ENCODE data around the gene MAN1A2. TPM values are rescaled to one million over a fixed set of nuclear protein-coding genes. Genes with fewer than 3 reads are reported as not detected.
A peak's percentile ranks its signal among the peaks of the same experiment; 100 is the strongest.

MAN1A2 gene
- 10 to 100 TPM; 23.3 to 77.6 (median 57.0) TPM for total RNA-seq

DNA sequence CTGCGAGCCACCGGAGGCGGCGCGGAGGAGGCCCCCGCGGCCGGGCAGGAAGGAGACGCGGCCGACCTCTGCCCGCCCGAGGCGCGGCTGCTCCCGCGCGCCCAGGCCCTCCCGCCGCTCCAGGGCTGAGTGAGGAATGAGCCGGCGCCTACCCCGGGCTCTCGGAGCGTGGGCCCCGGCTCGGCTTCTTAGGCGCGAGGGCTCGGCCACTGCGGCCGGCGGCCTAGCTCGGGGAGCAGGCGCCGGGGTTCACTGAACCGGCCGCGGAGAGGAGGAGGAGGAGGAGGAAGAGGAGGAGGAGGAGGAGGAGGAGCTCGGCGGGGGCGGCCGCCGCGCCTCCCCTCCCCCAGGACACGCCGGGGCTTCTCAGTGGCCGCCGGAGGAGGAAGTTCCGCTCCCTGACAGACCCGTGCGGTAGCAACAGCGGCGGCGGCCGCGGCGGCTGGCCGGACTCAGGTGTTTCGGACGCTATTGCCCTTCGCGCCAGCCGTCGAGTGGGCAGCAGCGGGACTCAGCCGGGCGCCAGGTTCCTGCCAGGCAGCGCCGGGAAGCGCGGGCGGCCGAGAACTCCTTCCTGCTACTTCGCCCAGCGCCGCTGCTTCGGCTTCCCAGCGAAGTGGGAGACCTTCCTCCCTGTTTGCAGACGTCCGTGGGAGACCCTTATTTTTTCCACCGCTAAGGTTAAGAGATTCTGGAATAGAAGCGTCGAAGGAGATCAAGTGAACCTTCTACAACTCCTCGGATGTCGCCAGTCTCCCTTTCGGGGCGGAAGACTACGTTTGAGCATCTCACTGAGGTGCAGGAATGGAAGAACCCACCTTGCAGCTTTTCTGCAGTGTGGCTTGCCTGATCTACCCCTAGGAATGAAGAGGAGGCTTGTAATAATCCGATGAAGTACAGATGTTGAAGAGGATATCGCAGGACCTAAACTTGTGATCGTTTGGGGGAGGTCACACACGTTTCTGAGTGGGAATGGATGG lies at the start of gene MAN1A2:
Gene MAN1A2, plus strand, starts transcription at position 404 of the 980 bp plus-strand sequence. CDS start 735 bp downstream, outside the sequence.
- intact Hi-C loops (cut with DNase I; ENCODE audit: low total_unique reads), result no loop called here
- no peaks in the 10 kb centered on the region for H3K36me3 ChIP-seq
- H3K4me3 ChIP-seq, result peak within 1 kb of the TSS; percentile 62 to 82
- H3K4me1 ChIP-seq, result peaks cover 0 to 7% of the 10 kb centered on the region in 2 donors
- DNase-seq, result peak; percentile 85 to 86
- H3K27ac ChIP-seq, result peak within 1 kb of the TSS; percentile 98 to 100
- H3K27me3 ChIP-seq, result no peaks in the 10 kb centered on the region
- no peaks in the 10 kb centered on the region for H3K9me3 ChIP-seq
- TF ChIP-seq POLR2A (IDR thresholded peaks at IDR 0.05), result peak; percentile 58 to 81
- TF ChIP-seq, protein P1, sequence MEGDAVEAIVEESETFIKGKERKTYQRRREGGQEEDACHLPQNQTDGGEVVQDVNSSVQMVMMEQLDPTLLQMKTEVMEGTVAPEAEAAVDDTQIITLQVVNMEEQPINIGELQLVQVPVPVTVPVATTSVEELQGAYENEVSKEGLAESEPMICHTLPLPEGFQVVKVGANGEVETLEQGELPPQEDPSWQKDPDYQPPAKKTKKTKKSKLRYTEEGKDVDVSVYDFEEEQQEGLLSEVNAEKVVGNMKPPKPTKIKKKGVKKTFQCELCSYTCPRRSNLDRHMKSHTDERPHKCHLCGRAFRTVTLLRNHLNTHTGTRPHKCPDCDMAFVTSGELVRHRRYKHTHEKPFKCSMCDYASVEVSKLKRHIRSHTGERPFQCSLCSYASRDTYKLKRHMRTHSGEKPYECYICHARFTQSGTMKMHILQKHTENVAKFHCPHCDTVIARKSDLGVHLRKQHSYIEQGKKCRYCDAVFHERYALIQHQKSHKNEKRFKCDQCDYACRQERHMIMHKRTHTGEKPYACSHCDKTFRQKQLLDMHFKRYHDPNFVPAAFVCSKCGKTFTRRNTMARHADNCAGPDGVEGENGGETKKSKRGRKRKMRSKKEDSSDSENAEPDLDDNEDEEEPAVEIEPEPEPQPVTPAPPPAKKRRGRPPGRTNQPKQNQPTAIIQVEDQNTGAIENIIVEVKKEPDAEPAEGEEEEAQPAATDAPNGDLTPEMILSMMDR (IDR thresholded peaks at IDR 0.05), result peak in 1 of 4 experiments; percentile 16

DNA sequence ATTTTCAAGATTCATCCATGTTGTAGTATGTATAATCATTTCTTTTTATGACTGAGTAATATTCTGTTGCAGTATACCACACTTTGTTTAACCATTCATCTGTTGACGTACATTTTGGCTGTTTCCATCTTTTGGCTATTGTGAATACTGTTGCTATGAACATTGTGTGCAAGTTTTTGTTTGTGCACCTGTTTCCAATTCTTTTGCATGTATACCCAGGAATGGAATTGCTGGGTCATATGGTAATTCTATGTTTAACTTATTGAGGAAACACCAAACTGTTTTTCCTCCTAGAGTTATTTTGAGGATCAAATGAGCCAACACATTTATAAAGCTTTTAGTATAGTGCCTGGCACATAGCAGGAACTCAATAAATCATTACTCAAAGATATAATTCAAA lies 49.2 kb upstream of the MAN1A2 start:
- no peaks in the 10 kb centered on the region for H3K36me3 ChIP-seq
- intact Hi-C loops (cut with DNase I; ENCODE audit: low total_unique reads), result no loop called here
- H3K27ac ChIP-seq, result no peak overlapping the region
- TF ChIP-seq POLR2A (IDR thresholded peaks at IDR 0.05), result no peak
- TF ChIP-seq, protein P1 (IDR thresholded peaks at IDR 0.05), result no peak
- no peaks in the 10 kb centered on the region for H3K4me1 ChIP-seq
- no peaks in the 10 kb centered on the region for H3K27me3 ChIP-seq
- H3K4me3 ChIP-seq, result no peak overlapping the region
- DNase-seq, result no peak
- H3K9me3 ChIP-seq, result no peaks in the 10 kb centered on the region

DNA sequence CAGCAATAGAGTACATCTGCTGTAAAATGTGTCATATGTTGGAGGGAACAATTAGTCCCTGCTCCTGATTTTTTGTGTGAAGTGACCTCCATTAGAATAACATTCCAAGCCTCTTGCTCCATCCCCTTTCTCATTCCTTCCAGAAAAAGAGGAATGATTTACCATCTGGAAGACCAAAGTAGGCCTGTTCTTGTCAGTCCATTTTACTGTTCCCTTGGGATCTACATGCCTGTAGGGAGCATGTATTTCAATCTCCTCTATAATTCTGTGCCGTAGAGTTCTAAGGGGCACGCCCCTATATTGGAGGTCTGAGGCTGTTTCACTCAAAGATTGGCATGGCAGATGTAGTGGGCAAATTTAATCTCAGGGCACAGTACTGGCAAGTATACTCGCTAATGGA lies 48.8 kb upstream of the MAN1A2 start:
- intact Hi-C loops (cut with DNase I; ENCODE audit: low total_unique reads), result no loop called here
- TF ChIP-seq POLR2A (IDR thresholded peaks at IDR 0.05), result no peak
- TF ChIP-seq, protein P1 (IDR thresholded peaks at IDR 0.05), result no peak
- Histone ChIP-seq H3K9me3 (no peaks in the 10 kb centered on the region), H3K4me3 (no peak overlapping the region), H3K27ac (no peak overlapping the region), H3K27me3 (no peaks in the 10 kb centered on the region), H3K36me3 (no peaks in the 10 kb centered on the region), H3K4me1 (no peaks in the 10 kb centered on the region)
- no peak for DNase-seq

DNA sequence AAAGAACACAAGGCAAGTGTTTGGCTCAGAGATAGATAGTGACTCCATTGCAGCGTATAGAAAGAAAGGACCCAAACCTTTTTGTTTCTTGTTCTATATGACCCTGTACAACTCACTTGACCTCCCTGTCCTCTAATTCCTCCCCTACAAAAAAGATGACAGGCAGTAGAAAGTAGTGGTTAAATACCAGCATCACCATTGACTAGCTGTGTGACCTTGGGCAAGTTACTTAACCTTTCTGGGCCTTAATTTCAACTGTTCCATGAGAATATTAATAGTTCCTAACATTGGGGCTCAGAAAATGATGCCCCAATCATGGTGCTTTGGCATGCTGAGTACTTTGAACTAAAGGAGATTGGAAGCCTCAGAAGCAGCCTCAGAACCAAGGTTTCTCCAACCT lies 46.7 kb upstream of the MAN1A2 start:
- intact Hi-C loops (cut with DNase I; ENCODE audit: low total_unique reads), result no loop called here
- DNase-seq, result no peak
- Histone ChIP-seq H3K4me3 (no peak overlapping the region), H3K27me3 (no peaks in the 10 kb centered on the region), H3K4me1 (no peaks in the 10 kb centered on the region), H3K36me3 (no peaks in the 10 kb centered on the region), H3K9me3 (no peaks in the 10 kb centered on the region), H3K27ac (no peak overlapping the region)
- TF ChIP-seq, protein P1 (IDR thresholded peaks at IDR 0.05), result no peak

Data from uterus (tissue), 4 donors.